Nephron (organoid): Measurements from ENCODE around the gene RHBDD2.
"Not testable (repeated sequence)": the region's sequence is repeated elsewhere in the genome, so short reads cannot be mapped to it uniquely, and the experiment has no call there.

ENCODE experiments used
- H3K27ac Mint-ChIP-seq, 3 experiments: 2 replicates each; pipeline ENCODE4 v1.8.0; 2020; ENCODE audit warnings: mixed read lengths in 3 of 3, mild to moderate bottlenecking in 2 of 3, moderate library complexity in 1 of 3
- H3K27me3 Mint-ChIP-seq: 2 replicates; pipeline ENCODE4 v1.8.0; 2021; ENCODE audit warnings: low read depth, mild to moderate bottlenecking, moderate library complexity, mixed read lengths
- H3K36me3 Mint-ChIP-seq: 2 replicates; pipeline ENCODE4 v1.8.0; 2020; ENCODE audit warnings: low read depth, mixed read lengths
- H3K4me1 Mint-ChIP-seq: 2 replicates; pipeline ENCODE4 v1.8.0; 2020; ENCODE audit warnings: mixed read lengths
- H3K4me3 Mint-ChIP-seq, 3 experiments: 2 replicates each; pipeline ENCODE4 v1.8.0; 2020; ENCODE audit warnings: mild to moderate bottlenecking in 3 of 3, mixed read lengths in 3 of 3, moderate library complexity in 2 of 3
- H3K9me3 Mint-ChIP-seq: 2 replicates; pipeline ENCODE4 v1.8.0; 2020; ENCODE audit warnings: mixed read lengths
- CTCF ChIP-seq, 3 experiments: fragments of 200-600 bp; sonication (generic); IDR thresholded peaks; one replicate each; pipeline ENCODE4 v1.5.0; 2021; ENCODE audit warnings: antibody characterized with exemption in 3 of 3; ENCODE audit not compliant: unreplicated experiment in 3 of 3

The RHBDD2 gene

GRCh38 chr7:75869776-75870379, 9.0 kb upstream of the RHBDD2 start:
- H3K27me3 Mint-ChIP-seq = peaks cover 4% of the 10 kb centered on the region
- H3K27ac Mint-ChIP-seq = no peak overlapping the region
- no peaks in the 10 kb centered on the region for H3K36me3 Mint-ChIP-seq
- H3K4me1 Mint-ChIP-seq = peaks cover 12% of the 10 kb centered on the region
- TF ChIP-seq CTCF (IDR thresholded peaks at IDR 0.05; ENCODE audit: unreplicated experiment in 3 of 3) = no peak
- H3K4me3 Mint-ChIP-seq = no peak overlapping the region
- no peaks in the 10 kb centered on the region for H3K9me3 Mint-ChIP-seq

- H3K36me3 Mint-ChIP-seq = no peaks in the 10 kb centered on the region
- H3K4me3 Mint-ChIP-seq = no peak overlapping the region
- no peak for TF ChIP-seq CTCF (IDR thresholded peaks at IDR 0.05; ENCODE audit: unreplicated experiment in 3 of 3)
These were observed 8.2 kb upstream of the RHBDD2 start for GRCh38 chr7:75870557-75871161.

GRCh38 chr7:75872073-75872782, 6.6 kb upstream of the RHBDD2 start:
- Mint-ChIP-seq H3K27me3 (no peaks in the 10 kb centered on the region), H3K9me3 (no peaks in the 10 kb centered on the region), H3K4me1 (peaks cover 8% of the 10 kb centered on the region), H3K4me3 (peak overlapping the region in 1 of 3 experiments; percentile 5), H3K36me3 (no peaks in the 10 kb centered on the region), H3K27ac (peak overlapping the region; percentile 64 to 75 (median 69))
- no peak for TF ChIP-seq CTCF (IDR thresholded peaks at IDR 0.05; ENCODE audit: unreplicated experiment in 3 of 3)

More at GRCh38 chr7:75870557-75871161, 8.2 kb upstream of the RHBDD2 start:
- Mint-ChIP-seq H3K9me3 (no peaks in the 10 kb centered on the region), H3K27me3 (peaks cover 4% of the 10 kb centered on the region), H3K4me1 (peaks cover 12% of the 10 kb centered on the region), H3K27ac (no peak overlapping the region)

- H3K27me3 Mint-ChIP-seq, H3K9me3 Mint-ChIP-seq, H3K36me3 Mint-ChIP-seq, H3K27ac Mint-ChIP-seq, H3K4me3 Mint-ChIP-seq: not testable (repeated sequence)
- H3K4me1 Mint-ChIP-seq = peaks cover 18% of the 10 kb centered on the region
These were observed 4.7 kb upstream of the RHBDD2 start for GRCh38 chr7:75874180-75874579.

- H3K36me3 Mint-ChIP-seq = no peaks in the 10 kb centered on the region
- no peaks in the 10 kb centered on the region for H3K9me3 Mint-ChIP-seq
- no peak overlapping the region for H3K27ac Mint-ChIP-seq
- no peak overlapping the region for H3K4me3 Mint-ChIP-seq
- TF ChIP-seq CTCF (IDR thresholded peaks at IDR 0.05; ENCODE audit: unreplicated experiment in 3 of 3) = no peak
- H3K27me3 Mint-ChIP-seq = no peaks in the 10 kb centered on the region
- peaks cover 26% of the 10 kb centered on the region for H3K4me1 Mint-ChIP-seq
These were observed 3.4 kb upstream of the RHBDD2 start for GRCh38 chr7:75875113-75876080.
